Renal cortex interstitium (tissue), 11 donors: ENCODE data around the gene FGF14. TPM values are rescaled to one million over a fixed set of nuclear protein-coding genes. Genes with fewer than 3 reads are reported as not detected.
A peak's percentile ranks its signal among the peaks of the same experiment; 100 is the strongest.

Experiments
- DNase-seq, 11 donors: peaks; one replicate each; pipeline ENCODE4 v3.0.0-alpha.2; 2013; ENCODE audit warnings: low read depth in 9 of 11, low spot score in 4 of 11; ENCODE audit errors: extremely low read depth in 1 of 11
- polyA plus RNA-seq, 3 donors: library from polyadenylated mRNA; unstranded; fragments of 120-200 nt; gene quantifications; one replicate each; pipeline ENCODE4 v1.2.1, GENCODE V29; 2013; ENCODE audit not compliant: insufficient read length in 3 of 3

The FGF14 gene
- polyA plus RNA-seq, 3 donors = 0.56 to 1.1 (median 0.86) TPM

GRCh38 chr13:101811881-101812280, 590.0 kb downstream of the FGF14 start:
- DNase-seq = no peak

- no peak for DNase-seq
Observed at GRCh38 chr13:101811284-101811839, 590.5 kb downstream of the FGF14 start.

- DNase-seq = no peak
Observed at GRCh38 chr13:101799196-101799595, 602.7 kb downstream of the FGF14 start.

GRCh38 chr13:101798437-101798836, 603.4 kb downstream of the FGF14 start:
- no peak for DNase-seq

GRCh38 chr13:101795460-101795859, 606.4 kb downstream of the FGF14 start:
- no peak for DNase-seq

- DNase-seq = no peak
Observed at GRCh38 chr13:101795025-101795424, 606.8 kb downstream of the FGF14 start.

GRCh38 chr13:101792189-101792588, 609.7 kb downstream of the FGF14 start:
- DNase-seq = no peak

GRCh38 chr13:101785858-101786257, 616.0 kb downstream of the FGF14 start:
- DNase-seq = peak in 8 of 11 donors; percentile 1 to 23 (median 14)

- no peak for DNase-seq
Observed at GRCh38 chr13:101784313-101784712, 617.5 kb downstream of the FGF14 start.

- DNase-seq = no peak
Observed at GRCh38 chr13:101783554-101783953, 618.3 kb downstream of the FGF14 start.

GRCh38 chr13:101780211-101780610, 621.6 kb downstream of the FGF14 start:
- DNase-seq = no peak

- DNase-seq = no peak
Observed at GRCh38 chr13:101779147-101779546, 622.7 kb downstream of the FGF14 start.

GRCh38 chr13:101775267-101775666, 626.6 kb downstream of the FGF14 start:
- no peak for DNase-seq

GRCh38 chr13:101774393-101774792, 627.5 kb downstream of the FGF14 start:
- no peak for DNase-seq

- DNase-seq = no peak
Observed at GRCh38 chr13:101773062-101773461, 628.8 kb downstream of the FGF14 start.

- no peak for DNase-seq
Observed at GRCh38 chr13:101767131-101767530, 634.7 kb downstream of the FGF14 start.

GRCh38 chr13:101763191-101763590, 638.7 kb downstream of the FGF14 start:
- no peak for DNase-seq

GRCh38 chr13:101757446-101758039, 644.3 kb downstream of the FGF14 start:
- DNase-seq = peak in 3 of 11 donors; percentile 4 to 12 (median 9)

- no peak for DNase-seq
Observed at GRCh38 chr13:101755228-101755887, 646.5 kb downstream of the FGF14 start.

GRCh38 chr13:101752432-101752831, 649.4 kb downstream of the FGF14 start:
- no peak for DNase-seq

- DNase-seq = peak; percentile 20 to 71 (median 43)
Observed at GRCh38 chr13:101751488-101751887, 650.4 kb downstream of the FGF14 start.
